Upper lobe of left lung (tissue), 4 donors: ENCODE measurements around the gene APOC3.

ENCODE experiments used
- POLR2A ChIP-seq, 4 donors: fragments of 450-650 bp; IDR thresholded peaks; one replicate each; pipeline ENCODE4 v1.5.1; 2016 to 2017; ENCODE audit warnings: antibody characterized with exemption in 4 of 4, mild to moderate bottlenecking in 2 of 4
- TF ChIP-seq, protein P1 (sequence below), 6 experiments: fragments of 450-650 bp in 4 of 6; fragments of 200-600 bp in 2 of 6; sonication (generic) in 2 of 6; IDR thresholded peaks; one replicate each; pipeline ENCODE4 v1.5.1; 2016 to 2019; ENCODE audit warnings: antibody characterized with exemption in 6 of 6

DNA sequence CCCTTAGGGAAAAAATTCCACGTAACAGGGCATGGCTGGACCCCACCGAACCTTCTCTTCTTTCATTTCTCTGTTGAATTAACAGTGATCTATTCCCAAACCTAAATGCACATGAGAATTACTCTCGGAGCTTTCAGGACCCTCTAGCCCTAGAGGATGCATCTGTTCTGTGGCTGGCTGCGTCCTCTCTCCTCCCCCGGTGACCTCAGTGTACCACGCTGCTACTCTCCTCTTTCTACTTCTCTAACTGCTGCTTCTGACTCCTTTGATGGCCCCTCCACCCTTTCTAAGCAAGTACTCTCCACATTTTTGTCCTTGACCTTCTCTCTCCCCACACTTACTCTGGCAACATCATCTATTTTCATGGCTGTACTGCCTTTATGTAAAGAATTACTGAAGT, 19.8 kb downstream of the APOC3 start:
- no peak for TF ChIP-seq POLR2A (IDR thresholded peaks at IDR 0.05)
- TF ChIP-seq, protein P1, sequence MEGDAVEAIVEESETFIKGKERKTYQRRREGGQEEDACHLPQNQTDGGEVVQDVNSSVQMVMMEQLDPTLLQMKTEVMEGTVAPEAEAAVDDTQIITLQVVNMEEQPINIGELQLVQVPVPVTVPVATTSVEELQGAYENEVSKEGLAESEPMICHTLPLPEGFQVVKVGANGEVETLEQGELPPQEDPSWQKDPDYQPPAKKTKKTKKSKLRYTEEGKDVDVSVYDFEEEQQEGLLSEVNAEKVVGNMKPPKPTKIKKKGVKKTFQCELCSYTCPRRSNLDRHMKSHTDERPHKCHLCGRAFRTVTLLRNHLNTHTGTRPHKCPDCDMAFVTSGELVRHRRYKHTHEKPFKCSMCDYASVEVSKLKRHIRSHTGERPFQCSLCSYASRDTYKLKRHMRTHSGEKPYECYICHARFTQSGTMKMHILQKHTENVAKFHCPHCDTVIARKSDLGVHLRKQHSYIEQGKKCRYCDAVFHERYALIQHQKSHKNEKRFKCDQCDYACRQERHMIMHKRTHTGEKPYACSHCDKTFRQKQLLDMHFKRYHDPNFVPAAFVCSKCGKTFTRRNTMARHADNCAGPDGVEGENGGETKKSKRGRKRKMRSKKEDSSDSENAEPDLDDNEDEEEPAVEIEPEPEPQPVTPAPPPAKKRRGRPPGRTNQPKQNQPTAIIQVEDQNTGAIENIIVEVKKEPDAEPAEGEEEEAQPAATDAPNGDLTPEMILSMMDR (IDR thresholded peaks at IDR 0.05): no peak
